NCI-H1105 treated with DMSO at 0.1 percent for 48 hours (cell line): ENCODE data around the gene MLF2.
A peak's percentile ranks its signal among the peaks of the same experiment; 100 is the strongest.
"Not testable (repeated sequence)": the region's sequence is repeated elsewhere in the genome, so short reads cannot be mapped to it uniquely, and the experiment has no call there.

Experiments used
- DNase-seq: peaks from one replicate; lab custom pipeline; 2025; lab: John Stamatoyannopoulos, UW

The MLF2 gene

GRCh38 chr12:6735448-6736191 lies 17.3 kb downstream of the MLF2 start:
- DNase-seq = peak; percentile 85

- DNase-seq = no peak
Measured at GRCh38 chr12:6734506-6735387, 18.2 kb downstream of the MLF2 start.

DNA sequence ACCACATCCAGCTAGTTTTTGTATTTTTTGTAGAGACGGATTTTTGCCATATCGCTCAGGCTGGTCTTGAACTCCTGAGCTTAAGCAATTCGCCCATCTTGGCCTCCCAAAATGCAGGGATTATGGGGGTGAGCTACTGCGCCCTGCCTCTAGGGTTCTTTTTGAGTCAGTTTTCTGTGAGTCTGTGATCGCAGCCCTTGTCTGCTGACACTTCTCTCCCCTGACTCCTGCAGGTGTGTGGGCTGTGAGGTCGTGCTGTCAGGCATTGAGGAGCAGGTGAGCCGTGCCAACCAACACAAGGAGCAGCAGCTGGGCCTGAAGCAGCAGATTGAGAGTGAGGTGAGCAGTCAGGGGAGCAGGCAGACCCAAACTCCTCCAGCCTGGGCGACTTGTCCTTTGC lies 22.8 kb downstream of the MLF2 start:
- no peak for DNase-seq

GRCh38 chr12:6729186-6729585 lies 23.8 kb downstream of the MLF2 start:
- DNase-seq = no peak

DNA sequence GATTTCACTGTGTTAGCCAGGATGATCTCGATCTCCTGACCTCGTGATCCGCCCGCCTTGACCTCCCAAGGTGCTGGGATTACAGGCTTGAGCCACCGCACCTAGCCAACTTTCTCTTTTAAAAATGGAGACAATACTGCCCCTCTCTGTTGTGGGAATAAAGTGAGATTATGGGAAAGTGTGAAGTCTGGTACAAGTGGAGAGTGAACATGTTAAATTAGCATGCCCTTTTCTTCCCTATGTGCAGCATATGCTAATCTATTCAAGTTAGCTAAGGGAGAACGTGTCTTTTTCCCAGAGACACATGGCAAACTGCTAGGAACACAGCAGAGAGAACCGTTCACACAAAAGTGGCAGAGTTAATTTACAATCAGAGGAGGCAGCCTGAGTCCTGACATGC lies 27.6 kb downstream of the MLF2 start:
- DNase-seq = no peak

- DNase-seq = no peak
Measured at GRCh38 chr12:6724409-6724797, 28.5 kb downstream of the MLF2 start.

GRCh38 chr12:6723607-6724408 lies 29.1 kb downstream of the MLF2 start, which contains the start of gene COPS7A:
Gene COPS7A (plus strand): TSS chr12:6724046. CDS start chr12:6724657, 611 bp downstream.
- DNase-seq = peak; percentile 99

- DNase-seq = no peak
Measured at GRCh38 chr12:6722863-6723262, 30.1 kb downstream of the MLF2 start.

DNA sequence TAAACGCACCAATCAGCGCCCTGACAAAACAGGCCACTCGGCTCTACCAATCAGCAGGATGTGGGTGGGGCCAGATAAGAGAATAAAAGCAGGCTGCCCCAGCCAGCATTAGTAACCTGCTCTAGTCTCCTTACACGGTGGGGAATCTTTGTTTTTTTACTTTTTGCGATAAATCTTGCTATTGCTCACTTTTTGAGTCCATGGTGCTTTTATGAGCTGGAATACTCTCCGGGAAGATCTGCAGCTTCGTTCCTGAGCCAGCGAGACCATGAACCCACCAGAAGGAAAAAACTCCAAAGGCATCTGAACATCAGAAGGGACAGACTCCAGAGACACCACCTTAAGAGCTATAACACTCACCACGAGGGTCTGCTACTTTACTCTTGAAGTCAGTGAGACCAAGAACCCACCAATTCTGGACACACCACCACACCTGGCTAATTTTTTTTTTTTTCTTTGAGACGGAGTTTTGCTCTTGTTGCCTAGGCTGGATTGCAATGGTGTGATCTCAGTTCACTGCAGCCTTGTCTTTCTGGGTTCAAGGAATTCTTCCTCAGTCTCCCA lies 36.0 kb downstream of the MLF2 start:
- DNase-seq = no peak

DNA sequence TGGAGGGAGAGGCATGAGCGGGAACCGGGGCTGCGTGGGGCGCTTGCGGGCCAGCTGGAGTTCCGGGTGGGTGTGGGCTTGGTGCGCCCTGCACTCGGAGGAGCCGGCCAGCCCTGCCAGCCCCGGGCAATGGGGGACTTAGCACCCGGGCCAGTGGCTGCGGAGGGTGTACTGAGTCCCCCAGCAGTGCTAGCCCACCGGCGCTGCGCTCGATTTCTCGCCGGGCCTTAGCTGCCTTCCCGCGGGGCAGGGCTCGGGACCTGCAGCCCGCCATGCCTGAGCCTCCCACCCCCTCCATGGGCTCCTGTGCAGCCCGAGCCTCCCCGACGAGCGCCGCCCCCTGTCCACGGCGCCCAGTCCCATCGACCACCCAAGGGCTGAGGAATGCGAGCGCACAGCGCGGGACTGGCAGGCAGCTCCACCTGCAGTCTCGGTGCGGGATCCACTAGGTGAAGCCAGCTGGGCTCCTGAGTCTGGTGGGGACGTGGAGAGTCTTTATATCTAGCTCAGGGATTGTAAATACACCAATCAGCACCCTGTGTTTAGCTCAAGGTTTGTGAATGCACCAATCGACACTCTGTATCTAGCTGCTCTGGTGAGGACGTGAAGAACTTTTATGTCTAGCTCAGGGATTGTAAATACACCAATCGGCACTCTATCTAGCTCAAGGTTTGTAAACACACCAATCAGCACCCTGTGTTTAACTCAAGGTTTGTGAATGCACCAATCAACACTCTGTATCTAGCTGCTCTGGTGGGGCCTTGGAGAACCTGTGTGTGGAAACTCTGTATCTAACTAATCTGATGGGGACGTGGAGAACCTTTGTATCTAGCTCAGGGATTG lies 36.7 kb downstream of the MLF2 start:
- DNase-seq = not testable (repeated sequence)

DNA sequence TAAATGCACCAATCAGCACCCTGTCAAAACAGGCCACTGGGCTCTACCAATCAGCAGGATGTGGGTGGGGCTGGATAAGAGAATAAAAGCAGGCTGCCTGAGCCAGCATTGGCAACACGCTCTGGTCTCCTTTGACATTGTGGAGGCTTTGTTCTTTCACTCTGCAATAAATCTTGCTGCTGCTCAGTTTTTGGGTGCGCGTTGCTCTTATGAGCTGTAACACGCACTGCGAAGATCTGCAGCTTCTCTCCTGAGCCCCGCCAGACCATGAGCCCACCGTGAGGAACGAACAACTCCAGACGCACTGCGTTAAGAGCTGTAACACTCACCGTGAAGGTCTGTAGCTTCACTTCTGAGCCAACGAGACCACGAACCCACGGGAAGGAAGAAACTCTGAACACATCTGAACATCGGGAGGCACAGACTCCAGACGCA lies 44.0 kb downstream of the MLF2 start:
- no peak for DNase-seq

- not testable (repeated sequence) for DNase-seq
Measured at GRCh38 chr12:6708351-6708750, 44.6 kb downstream of the MLF2 start.

DNA sequence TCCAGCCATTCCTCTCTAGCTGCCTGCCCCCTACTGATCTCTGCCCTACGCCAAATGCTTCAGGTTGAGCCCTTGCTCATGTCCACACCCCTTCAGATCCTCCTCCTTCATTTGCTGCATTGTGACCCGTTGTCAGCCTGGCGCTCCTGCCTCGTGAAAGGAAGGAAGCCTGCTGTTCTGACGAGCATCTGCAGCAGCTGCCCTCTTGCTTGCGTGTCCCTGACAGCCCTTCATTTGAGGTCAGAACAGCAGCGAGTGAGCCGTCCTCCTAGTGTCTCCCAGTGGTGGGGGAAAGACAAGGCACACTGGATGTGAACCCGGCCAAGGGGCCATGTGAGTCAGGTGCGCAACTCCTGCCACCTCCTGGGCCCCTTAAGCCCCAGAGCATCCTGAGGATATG lies 49.3 kb downstream of the MLF2 start:
- no peak for DNase-seq

DNA sequence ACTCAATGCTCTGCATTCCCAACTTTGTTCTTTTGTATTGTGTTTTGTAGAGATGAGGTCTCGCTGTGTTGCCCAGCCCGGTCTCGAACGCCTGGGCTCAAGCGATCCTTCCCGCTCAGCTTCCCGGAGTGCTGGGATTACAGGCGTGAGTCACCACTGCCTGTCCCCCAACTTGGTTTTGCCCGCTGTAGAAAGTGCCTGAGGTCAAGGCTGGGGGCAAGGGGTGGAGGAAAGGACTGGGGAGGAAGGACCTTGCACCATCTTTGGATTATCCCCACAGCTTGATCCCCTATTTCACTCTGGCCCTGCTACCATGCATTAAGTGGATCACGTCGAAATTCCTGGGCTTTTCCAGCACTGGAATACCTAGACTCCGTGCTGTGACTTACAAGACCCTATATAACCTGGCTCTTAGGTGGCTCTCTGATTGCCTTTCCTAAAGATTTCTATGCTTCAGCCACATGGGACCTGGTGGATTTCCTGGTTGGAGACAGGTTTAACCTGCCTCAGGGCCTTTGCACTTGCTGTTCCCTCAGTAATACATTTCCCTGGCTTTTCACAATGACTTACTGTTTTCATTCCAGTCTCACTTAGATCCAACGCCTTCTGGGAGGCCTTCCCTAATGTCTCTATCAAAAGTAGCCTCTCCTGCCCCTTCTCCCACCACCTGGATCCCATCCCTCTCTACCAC lies 51.7 kb downstream of the MLF2 start:
- no peak for DNase-seq

- DNase-seq = peak; percentile 36
Measured at GRCh38 chr12:6700646-6701051, 52.3 kb downstream of the MLF2 start, which contains the start of gene PIANP. Gene PIANP (minus strand): TSS chr12:6700815. CDS start chr12:6698061, 2,754 bp downstream.

GRCh38 chr12:6699989-6700645 lies 52.8 kb downstream of the MLF2 start:
- DNase-seq = peak; percentile 19

- DNase-seq = no peak
Measured at GRCh38 chr12:6699259-6699988, 53.5 kb downstream of the MLF2 start.

- no peak for DNase-seq
Measured at GRCh38 chr12:6698352-6699046, 54.4 kb downstream of the MLF2 start.
